ENCODE measurements around the gene LAMTOR4.
"Not testable (repeated sequence)": the region's sequence is repeated elsewhere in the genome, so short reads cannot be mapped to it uniquely, and the experiment has no call there.

- not testable (repeated sequence) for TF ChIP-seq CTCF (IDR thresholded peaks at IDR 0.05; ENCODE audit: low read depth, low read length, poor library complexity, severe bottlenecking); EZH2phosphoT487 (IDR thresholded peaks at IDR 0.05; ENCODE audit: borderline replicate concordance, low read length)
These were observed 47.2 kb downstream of the LAMTOR4 start for GRCh38 chr7:100195901-100196322.
